GM13977 (cell line): ENCODE results near the gene PRSS50.

ENCODE experiments used
- DNase-seq: peaks from one replicate; pipeline ENCODE4 v3.0.0; 2012; ENCODE audit warnings: low spot score
- in situ Hi-C: fragments of 300-500 bp; cut with MboI; formaldehyde crosslinking; loops from one replicate; pipeline ENCODE4 v1.12.0; 2022; ENCODE audit warnings: low sequenced_read_pairs, low pct_unique_long_range_greater_than_20kb, mixed read lengths, inconsistent platforms; ENCODE audit not compliant: unreplicated experiment
- TF ChIP-seq, protein P1 (sequence below): IDR thresholded peaks from 2 replicates; pipeline ENCODE4 v1.5.1; 2012; ENCODE audit warnings: mild to moderate bottlenecking, control low read depth; ENCODE audit not compliant: insufficient read depth; ENCODE audit errors: extremely low read depth, missing control alignments

The PRSS50 gene

DNA sequence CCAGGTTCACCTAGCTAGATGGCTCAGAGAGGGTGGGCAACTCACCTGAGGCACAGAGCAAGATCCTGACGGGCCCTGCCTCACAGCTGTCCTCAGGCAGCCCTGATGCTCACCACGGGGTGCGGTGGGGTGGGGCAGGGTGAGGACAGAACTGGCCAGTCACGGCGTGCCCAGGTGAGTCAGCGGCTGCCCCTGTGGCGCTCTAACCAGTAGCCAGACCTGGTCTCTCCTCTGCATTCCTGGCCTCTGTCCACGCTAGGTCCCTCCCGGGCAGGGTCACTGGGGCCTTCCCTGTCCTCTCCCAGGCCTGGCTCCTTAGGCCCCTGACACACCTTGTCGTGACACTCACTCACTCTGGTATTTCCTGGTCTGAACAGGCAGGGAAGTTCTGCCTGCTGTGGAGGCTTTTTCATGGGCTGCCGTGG, 25.1 kb downstream of the PRSS50 start:
- in situ Hi-C loops, result no loop called here
- TF ChIP-seq, protein P1, sequence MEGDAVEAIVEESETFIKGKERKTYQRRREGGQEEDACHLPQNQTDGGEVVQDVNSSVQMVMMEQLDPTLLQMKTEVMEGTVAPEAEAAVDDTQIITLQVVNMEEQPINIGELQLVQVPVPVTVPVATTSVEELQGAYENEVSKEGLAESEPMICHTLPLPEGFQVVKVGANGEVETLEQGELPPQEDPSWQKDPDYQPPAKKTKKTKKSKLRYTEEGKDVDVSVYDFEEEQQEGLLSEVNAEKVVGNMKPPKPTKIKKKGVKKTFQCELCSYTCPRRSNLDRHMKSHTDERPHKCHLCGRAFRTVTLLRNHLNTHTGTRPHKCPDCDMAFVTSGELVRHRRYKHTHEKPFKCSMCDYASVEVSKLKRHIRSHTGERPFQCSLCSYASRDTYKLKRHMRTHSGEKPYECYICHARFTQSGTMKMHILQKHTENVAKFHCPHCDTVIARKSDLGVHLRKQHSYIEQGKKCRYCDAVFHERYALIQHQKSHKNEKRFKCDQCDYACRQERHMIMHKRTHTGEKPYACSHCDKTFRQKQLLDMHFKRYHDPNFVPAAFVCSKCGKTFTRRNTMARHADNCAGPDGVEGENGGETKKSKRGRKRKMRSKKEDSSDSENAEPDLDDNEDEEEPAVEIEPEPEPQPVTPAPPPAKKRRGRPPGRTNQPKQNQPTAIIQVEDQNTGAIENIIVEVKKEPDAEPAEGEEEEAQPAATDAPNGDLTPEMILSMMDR, result no peak
- DNase-seq, result no peak

DNA sequence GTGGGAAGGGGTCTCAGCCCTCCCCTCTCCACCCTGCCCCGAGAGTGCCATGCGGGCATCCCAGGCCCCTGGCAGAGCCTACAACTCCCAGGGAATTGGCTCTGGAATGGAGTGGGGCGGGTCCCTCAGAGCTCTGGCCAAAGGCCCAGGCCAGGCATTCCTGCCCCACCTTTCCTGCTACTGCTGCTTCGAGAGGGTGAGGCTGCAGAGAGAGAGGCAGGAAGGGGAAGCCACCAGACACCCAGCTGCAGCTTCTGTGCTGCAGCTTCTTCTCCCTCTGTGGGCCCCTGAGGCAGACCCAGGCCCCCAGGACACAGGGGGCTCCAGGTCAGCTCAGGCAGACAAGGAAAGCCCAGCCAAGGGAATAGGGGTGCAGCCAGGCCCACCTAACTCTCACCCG, 26.9 kb downstream of the PRSS50 start:
- TF ChIP-seq, protein P1, result no peak
- no peak for DNase-seq
- in situ Hi-C loops, result no loop called here

DNA sequence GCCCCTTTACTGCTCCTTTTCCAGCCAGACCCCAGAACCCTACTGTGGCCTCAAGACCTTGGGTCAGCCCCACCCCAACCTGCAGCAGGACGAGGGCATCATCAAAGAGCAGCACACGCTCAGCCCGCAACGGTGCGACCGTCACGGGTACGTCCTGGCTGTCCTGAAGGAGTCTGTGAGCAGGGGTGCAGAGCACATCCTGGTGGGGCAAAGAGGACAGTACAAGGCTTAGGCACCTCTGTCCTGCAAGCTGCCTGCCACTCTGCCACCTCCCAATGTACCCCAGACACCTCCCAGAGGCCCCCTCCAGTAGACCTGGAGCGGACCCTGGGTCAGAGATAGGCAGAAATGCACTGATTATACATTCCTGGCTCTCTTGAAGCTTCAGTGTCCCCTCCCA, 32.2 kb downstream of the PRSS50 start:
- DNase-seq, result no peak
- in situ Hi-C loops, result no loop called here
- TF ChIP-seq, protein P1, result no peak

- no peak for DNase-seq
- in situ Hi-C loops, result no loop called here
- TF ChIP-seq, protein P1, result no peak
Measured at GRCh38 chr3:46684891-46685290, 32.8 kb downstream of the PRSS50 start.

DNA sequence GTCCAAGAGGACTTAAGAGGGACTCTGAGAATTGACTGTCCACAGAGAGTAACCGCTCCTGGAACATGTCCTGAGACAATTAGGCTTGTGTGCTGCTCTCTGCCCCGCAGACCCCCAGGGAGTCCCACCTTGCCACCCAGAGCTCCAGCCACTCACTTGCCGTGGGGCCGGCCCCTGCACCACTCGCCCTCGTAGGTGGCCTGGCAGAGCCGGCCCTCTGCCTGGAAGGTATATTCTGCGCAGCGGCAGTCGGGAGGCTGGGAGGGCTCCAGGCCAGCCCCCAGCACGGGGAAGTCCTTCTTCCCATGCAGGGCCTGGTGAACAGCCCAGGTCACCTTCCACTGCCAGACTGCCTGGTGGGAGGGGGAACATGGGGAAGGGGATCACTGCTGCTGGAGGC, 34.7 kb downstream of the PRSS50 start:
- DNase-seq, result no peak
- TF ChIP-seq, protein P1, result no peak
- in situ Hi-C loops, result no loop called here

- in situ Hi-C loops, result no loop called here
- TF ChIP-seq, protein P1, result no peak
- no peak for DNase-seq
Measured at GRCh38 chr3:46681856-46682540, 35.7 kb downstream of the PRSS50 start.
